ENCODE measurements around the gene CRB2. TPM values are rescaled to one million over a fixed set of nuclear protein-coding genes. Genes with fewer than 3 reads are reported as not detected.

CRB2 gene
- total RNA-seq, 1 donor from 2014 or later: 61.1 TPM

- Mint-ChIP-seq H3K27ac (no peak overlapping the region), H3K9me3 (no peaks in the 10 kb centered on the region), H3K27me3 (no peaks in the 10 kb centered on the region), H3K4me3 (no peak overlapping the region), H3K36me3 (no peaks in the 10 kb centered on the region), H3K4me1 (ENCODE audit: unreplicated experiment) (peaks cover 16% of the 10 kb centered on the region)
- TF ChIP-seq CTCF (conservative IDR thresholded peaks at IDR 0.05): no peak
- DNase-seq (ENCODE audit: extremely low spot score, unreplicated experiment): no peak
Observed at GRCh38 chr9:123423311-123423640, 67.3 kb downstream of the CRB2 start.

GRCh38 chr9:123424131-123424530 lies 68.1 kb downstream of the CRB2 start:
- Mint-ChIP-seq H3K36me3 (peaks cover 6% of the 10 kb centered on the region), H3K27me3 (no peaks in the 10 kb centered on the region), H3K9me3 (no peaks in the 10 kb centered on the region), H3K4me3 (no peak overlapping the region), H3K4me1 (ENCODE audit: unreplicated experiment) (peaks cover 16% of the 10 kb centered on the region), H3K27ac (no peak overlapping the region)
- TF ChIP-seq CTCF (conservative IDR thresholded peaks at IDR 0.05): no peak
- no peak for DNase-seq (ENCODE audit: extremely low spot score, unreplicated experiment)

GRCh38 chr9:123424552-123425225 lies 68.7 kb downstream of the CRB2 start:
- H3K4me3 Mint-ChIP-seq: no peak overlapping the region
- no peak overlapping the region for H3K27ac Mint-ChIP-seq
- no peaks in the 10 kb centered on the region for H3K9me3 Mint-ChIP-seq
- peaks cover 15% of the 10 kb centered on the region for H3K4me1 Mint-ChIP-seq (ENCODE audit: unreplicated experiment)
- no peaks in the 10 kb centered on the region for H3K27me3 Mint-ChIP-seq
- TF ChIP-seq CTCF (conservative IDR thresholded peaks at IDR 0.05): no peak
- peaks cover 9% of the 10 kb centered on the region for H3K36me3 Mint-ChIP-seq
- no peak for DNase-seq (ENCODE audit: extremely low spot score, unreplicated experiment)

- Mint-ChIP-seq H3K27me3 (no peaks in the 10 kb centered on the region), H3K27ac (no peak overlapping the region)
Observed at GRCh38 chr9:123425261-123425821, 69.3 kb downstream of the CRB2 start.

GRCh38 chr9:123425836-123426365 lies 69.9 kb downstream of the CRB2 start:
- Mint-ChIP-seq H3K27ac (no peak overlapping the region), H3K4me1 (ENCODE audit: unreplicated experiment) (peaks cover 10% of the 10 kb centered on the region), H3K36me3 (peaks cover 18% of the 10 kb centered on the region), H3K4me3 (no peak overlapping the region), H3K9me3 (no peaks in the 10 kb centered on the region), H3K27me3 (no peaks in the 10 kb centered on the region)
- TF ChIP-seq CTCF (conservative IDR thresholded peaks at IDR 0.05): no peak
- DNase-seq (ENCODE audit: extremely low spot score, unreplicated experiment): no peak

More at GRCh38 chr9:123425261-123425821, 69.3 kb downstream of the CRB2 start:
- H3K4me1 Mint-ChIP-seq (ENCODE audit: unreplicated experiment): peaks cover 10% of the 10 kb centered on the region
- H3K4me3 Mint-ChIP-seq: no peak overlapping the region
- H3K9me3 Mint-ChIP-seq: no peaks in the 10 kb centered on the region
- TF ChIP-seq CTCF (conservative IDR thresholded peaks at IDR 0.05): no peak
- H3K36me3 Mint-ChIP-seq: peaks cover 16% of the 10 kb centered on the region
- no peak for DNase-seq (ENCODE audit: extremely low spot score, unreplicated experiment)
